HepG2 (cell line): ENCODE measurements around the gene BCL7A. TPM values are rescaled to one million over a fixed set of nuclear protein-coding genes. Genes with fewer than 3 reads are reported as not detected.

ENCODE experiments used
- ASH2L ChIP-seq: fragments of 300-600, 200-600 bp; sonication (generic); IDR thresholded peaks from 2 replicates; pipeline ENCODE4 v1.7.0; 2017; ENCODE audit warnings: low read depth, mild to moderate bottlenecking, moderate library complexity, mixed read lengths, low read length; ENCODE audit not compliant: insufficient read length
- DZIP1 ChIP-seq: sonication (generic); formaldehyde crosslinking; IDR thresholded peaks from 2 replicates; pipeline ENCODE4 v1.5.0; 2020; ENCODE audit warnings: mild to moderate bottlenecking, missing genetic modification reagents
- HMG20A ChIP-seq: IDR thresholded peaks from 2 replicates; pipeline ENCODE4 v1.6.1; 2016; ENCODE audit warnings: borderline replicate concordance
- NFE2L2 ChIP-seq: fragments of 150-350 bp; IDR thresholded peaks from 2 replicates; pipeline ENCODE4 v1.6.1; 2014; ENCODE audit warnings: low read length
- SRY ChIP-seq: sonication (generic); formaldehyde crosslinking; IDR thresholded peaks from 2 replicates; pipeline ENCODE4 v1.8.0; 2022; ENCODE audit warnings: mild to moderate bottlenecking, missing genetic modification reagents
- TBX2 ChIP-seq: sonication (generic); formaldehyde crosslinking; IDR thresholded peaks from 2 replicates; pipeline ENCODE4 v1.5.0; 2020; ENCODE audit warnings: missing genetic modification reagents, mild to moderate bottlenecking, borderline replicate concordance
- ZBTB7B ChIP-seq: sonication (generic); formaldehyde crosslinking; IDR thresholded peaks from 2 replicates; pipeline ENCODE4 v1.4.0; 2020; ENCODE audit warnings: missing genetic modification reagents
- ZNF333 ChIP-seq: sonication (generic); formaldehyde crosslinking; IDR thresholded peaks from 2 replicates; pipeline ENCODE4 v1.4.0; 2020; ENCODE audit warnings: mild to moderate bottlenecking, missing genetic modification reagents, borderline replicate concordance
- ZNF451 ChIP-seq: sonication (generic); formaldehyde crosslinking; IDR thresholded peaks from 2 replicates; pipeline ENCODE4 v1.5.0; 2020; ENCODE audit warnings: mild to moderate bottlenecking, missing genetic modification reagents
- ZSCAN21 ChIP-seq: sonication (generic); formaldehyde crosslinking; IDR thresholded peaks from 2 replicates; pipeline ENCODE4 v1.8.0; 2022; ENCODE audit warnings: mild to moderate bottlenecking, missing genetic modification reagents, moderate library complexity, borderline replicate concordance
- polyA plus RNA-seq, 8 experiments: library from polyadenylated mRNA; depleted of rRNA in 3 of 8; stranded (reverse) in 7 of 8; unstranded in 1 of 8; fragments of >200 nt; fragmentation: Illumina TruSeq in 4 of 8; extraction: Trizol in 4 of 8; gene quantifications; 2 replicates each; pipeline versions ENCODE4 v1.2.1 to v1.2.3, GENCODE V29; 2011 to 2016; ENCODE audit warnings: low read depth in 4 of 8, missing spikeins in 1 of 8, mixed read lengths in 1 of 8; ENCODE audit not compliant: insufficient read depth in 1 of 8
- total RNA-seq, 5 experiments: library from RNA; depleted of rRNA; stranded (reverse); fragments of >200 nt; fragmentation: Illumina TruSeq; extraction: Trizol; gene quantifications; 2 replicates each; pipeline ENCODE4 v1.2.3, GENCODE V29; 2016; ENCODE audit warnings: low read depth in 1 of 5
- TF ChIP-seq, protein P1 (sequence below): sonication (generic); formaldehyde crosslinking; IDR thresholded peaks from 2 replicates; pipeline ENCODE4 v1.4.0; 2020; ENCODE audit warnings: missing genetic modification reagents, borderline replicate concordance
- TF ChIP-seq, protein P2 (sequence below): sonication (generic); formaldehyde crosslinking; IDR thresholded peaks from 2 replicates; pipeline ENCODE4 v1.4.0; 2020; ENCODE audit warnings: missing genetic modification reagents
- TF ChIP-seq, protein P3 (sequence below): sonication (generic); formaldehyde crosslinking; IDR thresholded peaks from 2 replicates; pipeline ENCODE4 v1.5.1; 2020; ENCODE audit warnings: mild to moderate bottlenecking, missing genetic modification reagents, moderate library complexity

BCL7A gene
- total and polyA plus RNA-seq, 2 of the 13 experiments (the other 11 are each of a cell fraction or from before 2014, with no cell fraction given): 4.1 to 6.2 TPM

- TF ChIP-seq, protein P1, sequence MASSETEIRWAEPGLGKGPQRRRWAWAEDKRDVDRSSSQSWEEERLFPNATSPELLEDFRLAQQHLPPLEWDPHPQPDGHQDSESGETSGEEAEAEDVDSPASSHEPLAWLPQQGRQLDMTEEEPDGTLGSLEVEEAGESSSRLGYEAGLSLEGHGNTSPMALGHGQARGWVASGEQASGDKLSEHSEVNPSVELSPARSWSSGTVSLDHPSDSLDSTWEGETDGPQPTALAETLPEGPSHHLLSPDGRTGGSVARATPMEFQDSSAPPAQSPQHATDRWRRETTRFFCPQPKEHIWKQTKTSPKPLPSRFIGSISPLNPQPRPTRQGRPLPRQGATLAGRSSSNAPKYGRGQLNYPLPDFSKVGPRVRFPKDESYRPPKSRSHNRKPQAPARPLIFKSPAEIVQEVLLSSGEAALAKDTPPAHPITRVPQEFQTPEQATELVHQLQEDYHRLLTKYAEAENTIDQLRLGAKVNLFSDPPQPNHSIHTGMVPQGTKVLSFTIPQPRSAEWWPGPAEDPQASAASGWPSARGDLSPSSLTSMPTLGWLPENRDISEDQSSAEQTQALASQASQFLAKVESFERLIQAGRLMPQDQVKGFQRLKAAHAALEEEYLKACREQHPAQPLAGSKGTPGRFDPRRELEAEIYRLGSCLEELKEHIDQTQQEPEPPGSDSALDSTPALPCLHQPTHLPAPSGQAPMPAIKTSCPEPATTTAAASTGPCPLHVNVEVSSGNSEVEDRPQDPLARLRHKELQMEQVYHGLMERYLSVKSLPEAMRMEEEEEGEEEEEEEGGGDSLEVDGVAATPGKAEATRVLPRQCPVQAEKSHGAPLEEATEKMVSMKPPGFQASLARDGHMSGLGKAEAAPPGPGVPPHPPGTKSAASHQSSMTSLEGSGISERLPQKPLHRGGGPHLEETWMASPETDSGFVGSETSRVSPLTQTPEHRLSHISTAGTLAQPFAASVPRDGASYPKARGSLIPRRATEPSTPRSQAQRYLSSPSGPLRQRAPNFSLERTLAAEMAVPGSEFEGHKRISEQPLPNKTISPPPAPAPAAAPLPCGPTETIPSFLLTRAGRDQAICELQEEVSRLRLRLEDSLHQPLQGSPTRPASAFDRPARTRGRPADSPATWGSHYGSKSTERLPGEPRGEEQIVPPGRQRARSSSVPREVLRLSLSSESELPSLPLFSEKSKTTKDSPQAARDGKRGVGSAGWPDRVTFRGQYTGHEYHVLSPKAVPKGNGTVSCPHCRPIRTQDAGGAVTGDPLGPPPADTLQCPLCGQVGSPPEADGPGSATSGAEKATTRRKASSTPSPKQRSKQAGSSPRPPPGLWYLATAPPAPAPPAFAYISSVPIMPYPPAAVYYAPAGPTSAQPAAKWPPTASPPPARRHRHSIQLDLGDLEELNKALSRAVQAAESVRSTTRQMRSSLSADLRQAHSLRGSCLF (CRISPR knock-in tag): no peak
- TF ChIP-seq TBX2 (CRISPR knock-in tag) (peak; percentile 25; the same call in 1 of the 2 replicates), DZIP1 (no peak), ZNF333 (no peak), ASH2L (peak; percentile 42), ZSCAN21 (CRISPR knock-in tag) (0 out of 2 replicates have a peak, but pooled peaks have one; percentile 27), HMG20A (no peak), ZNF451 (CRISPR knock-in tag) (0 out of 2 replicates have a peak, but pooled peaks have one; percentile 19), NFE2L2 (no peak), SRY (0 out of 2 replicates have a peak, but pooled peaks have one; percentile 16), ZBTB7B (0 out of 2 replicates have a peak, but pooled peaks have one; percentile 31)
- TF ChIP-seq, protein P2, sequence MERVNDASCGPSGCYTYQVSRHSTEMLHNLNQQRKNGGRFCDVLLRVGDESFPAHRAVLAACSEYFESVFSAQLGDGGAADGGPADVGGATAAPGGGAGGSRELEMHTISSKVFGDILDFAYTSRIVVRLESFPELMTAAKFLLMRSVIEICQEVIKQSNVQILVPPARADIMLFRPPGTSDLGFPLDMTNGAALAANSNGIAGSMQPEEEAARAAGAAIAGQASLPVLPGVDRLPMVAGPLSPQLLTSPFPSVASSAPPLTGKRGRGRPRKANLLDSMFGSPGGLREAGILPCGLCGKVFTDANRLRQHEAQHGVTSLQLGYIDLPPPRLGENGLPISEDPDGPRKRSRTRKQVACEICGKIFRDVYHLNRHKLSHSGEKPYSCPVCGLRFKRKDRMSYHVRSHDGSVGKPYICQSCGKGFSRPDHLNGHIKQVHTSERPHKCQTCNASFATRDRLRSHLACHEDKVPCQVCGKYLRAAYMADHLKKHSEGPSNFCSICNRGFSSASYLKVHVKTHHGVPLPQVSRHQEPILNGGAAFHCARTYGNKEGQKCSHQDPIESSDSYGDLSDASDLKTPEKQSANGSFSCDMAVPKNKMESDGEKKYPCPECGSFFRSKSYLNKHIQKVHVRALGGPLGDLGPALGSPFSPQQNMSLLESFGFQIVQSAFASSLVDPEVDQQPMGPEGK (CRISPR knock-in tag): peak; percentile 55; the same call in 1 of the 2 replicates
- TF ChIP-seq, protein P3, sequence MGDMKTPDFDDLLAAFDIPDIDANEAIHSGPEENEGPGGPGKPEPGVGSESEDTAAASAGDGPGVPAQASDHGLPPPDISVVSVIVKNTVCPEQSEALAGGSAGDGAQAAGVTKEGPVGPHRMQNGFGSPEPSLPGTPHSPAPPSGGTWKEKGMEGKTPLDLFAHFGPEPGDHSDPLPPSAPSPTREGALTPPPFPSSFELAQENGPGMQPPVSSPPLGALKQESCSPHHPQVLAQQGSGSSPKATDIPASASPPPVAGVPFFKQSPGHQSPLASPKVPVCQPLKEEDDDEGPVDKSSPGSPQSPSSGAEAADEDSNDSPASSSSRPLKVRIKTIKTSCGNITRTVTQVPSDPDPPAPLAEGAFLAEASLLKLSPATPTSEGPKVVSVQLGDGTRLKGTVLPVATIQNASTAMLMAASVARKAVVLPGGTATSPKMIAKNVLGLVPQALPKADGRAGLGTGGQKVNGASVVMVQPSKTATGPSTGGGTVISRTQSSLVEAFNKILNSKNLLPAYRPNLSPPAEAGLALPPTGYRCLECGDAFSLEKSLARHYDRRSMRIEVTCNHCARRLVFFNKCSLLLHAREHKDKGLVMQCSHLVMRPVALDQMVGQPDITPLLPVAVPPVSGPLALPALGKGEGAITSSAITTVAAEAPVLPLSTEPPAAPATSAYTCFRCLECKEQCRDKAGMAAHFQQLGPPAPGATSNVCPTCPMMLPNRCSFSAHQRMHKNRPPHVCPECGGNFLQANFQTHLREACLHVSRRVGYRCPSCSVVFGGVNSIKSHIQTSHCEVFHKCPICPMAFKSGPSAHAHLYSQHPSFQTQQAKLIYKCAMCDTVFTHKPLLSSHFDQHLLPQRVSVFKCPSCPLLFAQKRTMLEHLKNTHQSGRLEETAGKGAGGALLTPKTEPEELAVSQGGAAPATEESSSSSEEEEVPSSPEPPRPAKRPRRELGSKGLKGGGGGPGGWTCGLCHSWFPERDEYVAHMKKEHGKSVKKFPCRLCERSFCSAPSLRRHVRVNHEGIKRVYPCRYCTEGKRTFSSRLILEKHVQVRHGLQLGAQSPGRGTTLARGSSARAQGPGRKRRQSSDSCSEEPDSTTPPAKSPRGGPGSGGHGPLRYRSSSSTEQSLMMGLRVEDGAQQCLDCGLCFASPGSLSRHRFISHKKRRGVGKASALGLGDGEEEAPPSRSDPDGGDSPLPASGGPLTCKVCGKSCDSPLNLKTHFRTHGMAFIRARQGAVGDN (CRISPR knock-in tag): peak; percentile 66
Observed at GRCh38 chr12:122021193-122021821, 377 bp upstream of the BCL7A start (continued).
